OCI-LY1 (cell line): ENCODE data around the gene SH3D21.

Experiments used
- CTCF ChIP-seq: fragments of 200-600 bp; sonication (generic), shearing (Covaris generic); IDR thresholded peaks from 2 replicates; pipeline ENCODE4 v1.5.1; 2017; ENCODE audit warnings: mild to moderate bottlenecking, antibody characterized with exemption, low read length, moderate library complexity, mixed read lengths
- EZH2 ChIP-seq: fragments of 200-600 bp; sonication (generic), shearing (Covaris generic); IDR thresholded peaks from 2 replicates; pipeline ENCODE4 v1.8.0; 2017; ENCODE audit warnings: borderline replicate concordance, mixed run types, mild to moderate bottlenecking, antibody characterized with exemption, low read length, moderate library complexity, mixed read lengths

- TF ChIP-seq CTCF (no peak), EZH2 (no peak)
These were observed 48.3 kb downstream of the SH3D21 start for GRCh38 chr1:36354486-36354885.
